ENCODE data around the gene RSPO4.

RSPO4 gene

GRCh38 chr20:940926-941325, 61.2 kb downstream of the RSPO4 start:
- DNase-seq, result no peak

DNA sequence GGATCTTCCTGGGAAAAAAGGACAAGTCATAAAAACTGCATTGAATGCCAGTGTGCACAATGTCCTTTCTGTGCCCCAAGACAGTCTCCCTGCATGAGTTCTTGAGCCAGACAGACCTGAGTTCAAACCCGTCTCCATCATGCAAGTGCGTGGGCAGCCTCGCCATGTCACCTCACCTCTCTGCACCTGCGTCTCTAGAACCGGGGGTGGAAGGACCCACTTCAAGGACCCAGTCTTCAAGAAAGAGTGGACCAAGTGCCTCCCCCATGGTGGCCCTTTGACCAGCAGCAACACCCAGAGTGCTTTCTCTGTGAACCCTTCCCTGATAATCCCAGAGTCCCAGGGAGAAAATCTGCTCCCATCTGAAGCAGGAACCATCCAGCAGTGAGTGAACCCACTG, 62.5 kb downstream of the RSPO4 start:
- no peak for DNase-seq

DNA sequence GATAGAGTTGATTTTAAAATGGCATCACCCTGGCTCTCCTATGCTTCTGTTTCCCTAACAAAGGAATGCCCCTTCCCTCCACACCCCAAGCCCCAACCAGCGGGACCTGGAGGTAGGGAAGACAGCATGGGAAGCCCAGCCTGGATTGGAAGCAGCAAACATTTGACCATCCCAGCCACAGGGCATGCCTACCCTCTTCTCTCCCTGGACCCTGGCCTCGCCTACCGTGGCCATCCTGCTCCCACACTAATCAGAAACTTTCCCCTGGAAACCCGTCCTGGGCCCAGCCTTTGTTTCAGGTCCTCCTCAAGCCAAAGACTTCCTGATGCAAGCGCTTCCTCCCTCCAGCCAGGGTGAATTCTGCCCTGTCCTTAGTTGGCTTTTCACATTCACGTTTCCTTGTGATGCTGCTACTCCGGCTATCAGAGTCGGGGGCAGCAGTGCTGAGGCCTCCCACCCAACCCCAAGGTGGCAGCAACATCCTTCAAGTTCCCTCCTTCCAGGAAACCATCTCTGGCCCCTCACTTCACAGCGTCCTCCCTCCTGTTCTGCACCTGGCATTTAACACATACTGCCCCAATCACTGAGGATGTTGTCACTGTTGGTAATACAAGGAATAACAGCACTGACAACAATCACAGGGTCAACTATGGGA, 67.8 kb downstream of the RSPO4 start:
- no peak for DNase-seq

- DNase-seq, result no peak
Observed at GRCh38 chr20:933029-933428, 69.1 kb downstream of the RSPO4 start.

- no peak for DNase-seq
Observed at GRCh38 chr20:931401-931800, 70.7 kb downstream of the RSPO4 start.

DNA sequence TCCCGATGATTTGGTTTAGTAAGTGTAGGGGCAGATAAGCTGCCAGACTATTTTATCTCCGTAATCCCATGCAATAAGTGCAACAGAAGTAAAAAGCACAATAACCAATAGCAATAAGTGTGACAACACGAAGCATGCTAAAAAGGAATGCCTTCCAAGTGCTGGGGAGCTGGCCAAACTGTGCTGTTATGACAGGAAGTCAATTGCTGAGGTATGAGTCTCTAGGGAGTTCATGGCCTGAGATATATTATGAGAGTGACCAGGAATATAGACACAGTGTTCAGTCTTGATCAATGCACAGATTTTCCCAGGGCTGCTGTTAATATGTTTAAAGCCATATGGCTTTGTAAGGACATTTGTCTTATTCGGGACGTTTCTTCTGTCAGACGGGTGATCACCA, 75.4 kb downstream of the RSPO4 start:
- no peak for DNase-seq

- DNase-seq, result no peak
Observed at GRCh38 chr20:925516-925915, 76.6 kb downstream of the RSPO4 start.

GRCh38 chr20:924639-925038, 77.5 kb downstream of the RSPO4 start:
- DNase-seq, result no peak

GRCh38 chr20:922781-923180, 79.3 kb downstream of the RSPO4 start:
- no peak for DNase-seq

DNA sequence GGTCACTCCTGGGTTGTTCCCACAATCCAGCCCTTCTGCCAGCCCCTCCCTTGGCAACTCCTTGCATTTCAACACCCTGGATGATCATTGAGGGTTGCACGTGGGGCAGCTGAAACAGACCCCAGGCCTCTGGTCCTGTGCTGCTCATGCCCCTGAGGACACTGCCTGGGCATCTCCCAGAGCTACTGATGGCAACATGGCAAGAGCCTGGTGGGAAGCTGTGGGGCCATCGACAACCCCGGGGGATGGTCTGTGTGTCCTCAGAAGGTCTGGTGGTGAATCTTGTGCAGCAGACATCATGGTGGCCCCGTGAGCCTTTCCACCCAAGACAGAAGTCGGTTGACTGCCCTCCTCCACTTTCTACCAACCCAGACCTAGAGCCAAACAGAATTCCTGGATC, 81.0 kb downstream of the RSPO4 start:
- no peak for DNase-seq

- no peak for DNase-seq
Observed at GRCh38 chr20:920311-920710, 81.8 kb downstream of the RSPO4 start.

GRCh38 chr20:919491-919916, 82.6 kb downstream of the RSPO4 start:
- no peak for DNase-seq

DNA sequence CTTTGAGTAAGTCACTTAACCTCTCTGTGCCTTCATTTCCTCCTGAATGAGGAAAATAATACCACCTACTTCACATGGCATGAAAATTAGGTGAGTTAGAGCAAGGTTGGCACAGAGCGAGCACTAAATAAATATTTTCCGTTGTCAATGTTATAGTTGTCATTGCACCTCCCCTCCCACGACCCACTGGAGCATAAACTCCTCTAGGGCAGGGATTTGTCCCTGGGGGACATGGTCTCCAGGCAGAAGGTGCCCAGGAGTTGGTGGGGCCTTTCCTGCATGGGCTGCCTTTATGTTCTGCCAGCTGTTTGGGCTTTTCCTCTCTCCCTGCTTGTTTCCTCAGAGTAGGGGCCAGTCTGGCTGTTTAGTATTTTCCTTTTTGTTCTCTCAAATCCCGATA, 84.7 kb downstream of the RSPO4 start:
- DNase-seq, result no peak

- DNase-seq, result no peak
Observed at GRCh38 chr20:916825-917224, 85.3 kb downstream of the RSPO4 start.

GRCh38 chr20:916125-916799, 85.8 kb downstream of the RSPO4 start, which contains the start of gene ANGPT4:
Gene ANGPT4 (minus strand): TSS chr20:916334. CDS start chr20:916214, 120 bp downstream.
- no peak for DNase-seq

- DNase-seq, result no peak
Observed at GRCh38 chr20:914727-915498, 87.2 kb downstream of the RSPO4 start.

DNA sequence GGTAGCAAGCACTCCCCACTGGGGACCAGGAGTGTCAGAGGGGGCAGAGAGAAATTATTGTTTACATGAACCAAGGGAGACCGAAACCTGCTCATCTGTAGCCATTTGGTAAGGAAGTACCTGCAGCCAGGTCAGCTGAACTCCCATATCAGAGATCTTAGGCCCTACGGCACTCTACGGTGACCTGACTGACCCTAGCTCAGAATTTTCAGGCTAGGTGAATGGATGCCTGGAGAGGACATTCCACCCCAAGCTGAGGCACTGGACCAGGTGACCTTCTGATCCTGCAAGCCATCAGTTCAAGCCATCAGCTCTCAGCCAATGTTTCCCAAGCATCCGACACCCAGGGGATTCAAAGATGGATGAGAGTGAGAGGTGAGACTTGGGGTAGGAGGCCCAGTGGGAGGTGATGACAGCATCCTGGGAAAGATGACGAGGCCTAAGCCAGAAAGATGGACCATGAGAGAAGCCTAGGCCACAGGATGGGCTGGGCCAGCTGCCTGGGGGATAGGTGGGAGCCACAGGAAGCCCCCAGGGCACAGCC, 88.7 kb downstream of the RSPO4 start:
- no peak for DNase-seq

DNA sequence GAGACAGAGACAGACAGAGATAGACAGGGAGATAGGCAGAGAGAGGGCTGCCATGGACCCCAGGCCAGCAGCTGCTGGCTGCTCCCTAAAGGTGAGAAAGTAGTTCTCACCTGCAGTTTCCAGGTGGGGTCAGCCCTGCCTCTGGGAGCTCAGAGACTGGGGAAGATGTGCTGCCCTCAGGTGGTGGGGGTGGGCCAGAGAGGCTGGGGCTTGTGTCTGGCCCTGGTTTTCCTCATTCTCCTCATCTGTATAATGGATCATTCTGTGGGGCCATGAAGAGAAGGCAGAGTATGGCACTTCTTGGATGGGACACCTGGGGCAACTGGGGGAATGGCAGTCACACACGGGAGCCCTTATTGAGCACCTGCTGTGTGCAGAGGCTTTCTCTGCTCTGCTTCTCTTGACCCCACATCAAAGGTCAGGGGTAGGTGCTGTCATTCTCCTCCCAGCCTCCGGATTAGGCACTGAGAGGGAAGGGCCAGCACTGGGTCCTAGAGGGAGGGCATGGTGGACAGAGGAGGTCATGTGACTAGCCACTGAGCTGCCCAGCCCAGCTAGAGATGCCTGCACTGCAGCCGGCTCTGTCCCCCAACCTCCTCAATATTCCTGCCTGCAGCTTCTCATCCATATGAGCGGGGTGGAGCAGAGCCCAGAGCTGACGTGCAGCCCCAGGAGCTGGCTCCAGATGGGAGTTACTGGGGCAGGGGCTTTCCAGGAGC, 90.1 kb downstream of the RSPO4 start:
- no peak for DNase-seq

GRCh38 chr20:910870-911770, 91.0 kb downstream of the RSPO4 start:
- DNase-seq, result peak; percentile 64

GRCh38 chr20:910132-910869, 91.8 kb downstream of the RSPO4 start:
- no peak for DNase-seq

DNA sequence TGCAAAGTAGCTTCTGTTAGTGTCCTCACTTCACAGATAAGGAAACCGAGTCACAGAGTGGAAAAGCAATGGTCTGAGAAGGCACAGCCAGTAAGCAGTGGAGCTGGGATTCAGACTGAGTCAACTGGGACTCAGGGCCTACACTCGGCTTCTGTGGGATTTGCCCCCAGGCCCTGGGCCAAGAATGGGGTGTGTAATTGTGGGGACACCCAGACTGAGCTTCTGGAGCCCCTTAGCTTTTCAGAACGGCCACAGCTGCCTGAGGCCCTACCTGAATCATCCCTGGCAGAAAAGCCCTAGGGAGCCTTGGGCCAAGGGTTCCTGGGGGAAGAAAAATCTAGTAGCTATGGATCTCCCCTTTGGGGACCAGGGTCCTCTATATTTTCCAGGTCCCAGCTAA, 92.5 kb downstream of the RSPO4 start:
- DNase-seq, result no peak

All from GOT3 (cell line).